CD4-positive, alpha-beta memory T cell (primary cell): ENCODE measurements around the gene CYP27A1. TPM values are rescaled to one million over a fixed set of nuclear protein-coding genes. Genes with fewer than 3 reads are reported as not detected.

Experiments used
- CTCF ChIA-PET: fragments of 350-600 bp; sonication (Branson Sonifier 250); formaldehyde crosslinking; loops from one replicate; lab custom pipeline; 2021; ENCODE audit warnings: inconsistent platforms; ENCODE audit not compliant: partially characterized antibody; lab: Charles Lee
- POLR2A ChIA-PET: fragments of 350-600 bp; sonication (Branson Sonifier 250); formaldehyde crosslinking; loops from one replicate; lab custom pipeline; 2021; ENCODE audit not compliant: partially characterized antibody; lab: Charles Lee
- DNase-seq, 5 donors: peaks; one replicate each; pipeline versions ENCODE4 v3.0.0 to v3.0.0-alpha.2; 2020 to 2022; ENCODE audit warnings: mixed read lengths in 1 of 5
- H3K27ac ChIP-seq: one replicate; pipeline ENCODE4 v1.7.0; 2013; ENCODE audit warnings: low read depth, low read length
- H3K27me3 ChIP-seq: 2 replicates; pipeline ENCODE4 v1.7.0; 2013; ENCODE audit warnings: mild to moderate bottlenecking, low read length, moderate library complexity; ENCODE audit not compliant: insufficient read depth
- H3K36me3 ChIP-seq: 2 replicates; pipeline ENCODE4 v1.7.0; 2013; ENCODE audit warnings: mild to moderate bottlenecking, low read length, moderate library complexity; ENCODE audit not compliant: insufficient read depth
- H3K4me1 ChIP-seq: 2 replicates; pipeline ENCODE4 v1.7.0; 2013; ENCODE audit warnings: mild to moderate bottlenecking, low read length, moderate library complexity; ENCODE audit not compliant: insufficient read depth
- H3K4me3 ChIP-seq, 2 donors: one replicate each; pipeline ENCODE4 v1.7.0; 2013; ENCODE audit warnings: low read length in 2 of 2, mild to moderate bottlenecking in 1 of 2
- H3K9me3 ChIP-seq, 2 donors: one replicate each; pipeline ENCODE4 v1.7.0; 2013; ENCODE audit warnings: low read length in 2 of 2, control low read depth in 1 of 2; ENCODE audit not compliant: control insufficient read depth in 1 of 2
- H3K27ac Mint-ChIP-seq, 7 donors: one replicate each; pipeline ENCODE4 v1.8.0; 2020 to 2021; ENCODE audit warnings: mixed read lengths in 7 of 7, mild to moderate bottlenecking in 6 of 7, inconsistent platforms in 3 of 7, moderate library complexity in 3 of 7
- H3K27me3 Mint-ChIP-seq, 2 donors: one replicate each; pipeline ENCODE4 v1.8.0; 2020 to 2021; ENCODE audit warnings: mixed read lengths in 2 of 2
- H3K36me3 Mint-ChIP-seq, 2 donors: one replicate each; pipeline ENCODE4 v1.8.0; 2020 to 2021; ENCODE audit warnings: mixed read lengths in 2 of 2, inconsistent platforms in 1 of 2, mild to moderate bottlenecking in 1 of 2
- H3K4me1 Mint-ChIP-seq, 4 donors: one replicate each; pipeline ENCODE4 v1.8.0; 2020 to 2021; ENCODE audit warnings: mixed read lengths in 4 of 4, mild to moderate bottlenecking in 1 of 4
- H3K4me3 Mint-ChIP-seq, 8 donors: one replicate each; pipeline ENCODE4 v1.8.0; 2020 to 2021; ENCODE audit warnings: mixed read lengths in 8 of 8, mild to moderate bottlenecking in 7 of 8, moderate library complexity in 6 of 8, inconsistent platforms in 3 of 8
- H3K9me3 Mint-ChIP-seq, 8 donors: one replicate each; pipeline ENCODE4 v1.8.0; 2020 to 2021; ENCODE audit warnings: mixed read lengths in 8 of 8, mild to moderate bottlenecking in 5 of 8, inconsistent platforms in 3 of 8, moderate library complexity in 1 of 8
- intact Hi-C: fragments of 100-400 bp; cut with micrococcal nuclease; formaldehyde crosslinking; loops from one replicate; pipeline ENCODE4 v1.15.1; 2023
- polyA plus RNA-seq, 2 donors: library from polyadenylated mRNA; unstranded; fragments of 300-500 nt; fragmentation: Illumina TruSeq; gene quantifications; one replicate each; pipeline ENCODE4 v1.2.3, GENCODE V29; 2021
- total RNA-seq, 2 experiments: library from RNA; stranded (reverse); gene quantifications; one replicate each; pipeline ENCODE4 v1.2.3, GENCODE V29; 2021

CYP27A1 gene
- total and polyA plus RNA-seq, 4 experiments from 2014 or later: 0.15 to 8.1 (median 7.2) TPM; not detected in 1

- peaks cover 8 to 24% (median 13%) of the 10 kb centered on the region in 4 donors for H3K4me1 Mint-ChIP-seq
- CTCF ChIA-PET: interaction anchor here (0.7 to 9.3 kb wide), 4 partner anchors 21 to 125 kb away, joined by 3 to 91 read pairs (median 12); partner anchors contain the start of gene WNT10A
- intact Hi-C loops: no loop called here
- Histone ChIP-seq H3K27me3 (peaks cover 33% of the 10 kb centered on the region), H3K9me3 (no peaks in the 10 kb centered on the region), H3K36me3 (no peaks in the 10 kb centered on the region), H3K4me1 (peaks cover 15% of the 10 kb centered on the region), H3K4me3 (no peak overlapping the region), H3K27ac (no peak overlapping the region)
- H3K9me3 Mint-ChIP-seq: no peaks in the 10 kb centered on the region
- H3K36me3 Mint-ChIP-seq: no peaks in the 10 kb centered on the region
- H3K27me3 Mint-ChIP-seq: peaks cover 46 to 68% of the 10 kb centered on the region in 2 donors
- no peak overlapping the region for H3K27ac Mint-ChIP-seq
- POLR2A ChIA-PET: no interaction called here
- peak overlapping the region in 1 of 8 donors; percentile 13 for H3K4me3 Mint-ChIP-seq
- no peak for DNase-seq
These were observed 73.6 kb downstream of the CYP27A1 start for GRCh38 chr2:218855305-218856166.

GRCh38 chr2:218856167-218856895, 74.4 kb downstream of the CYP27A1 start:
- Mint-ChIP-seq H3K4me1 (peaks cover 13 to 32% (median 19%) of the 10 kb centered on the region in 4 donors), H3K27me3 (peaks cover 47 to 70% of the 10 kb centered on the region in 2 donors), H3K9me3 (no peaks in the 10 kb centered on the region), H3K4me3 (no peak overlapping the region), H3K36me3 (no peaks in the 10 kb centered on the region), H3K27ac (peak overlapping the region in 1 of 7 donors; percentile 51)
- Histone ChIP-seq H3K4me1 (peaks cover 22% of the 10 kb centered on the region), H3K4me3 (no peak overlapping the region), H3K27me3 (peaks cover 41% of the 10 kb centered on the region), H3K27ac (no peak overlapping the region), H3K36me3 (no peaks in the 10 kb centered on the region), H3K9me3 (no peaks in the 10 kb centered on the region)
- intact Hi-C loops: no loop called here
- no peak for DNase-seq
- ChIA-PET CTCF (interaction anchor here (1.8 to 9.3 kb wide), 3 partner anchors 20 to 41 kb away, joined by 6 to 91 read pairs (median 18); partner anchors contain the start of gene WNT10A), POLR2A (no interaction called here)

GRCh38 chr2:218856896-218857243, 74.9 kb downstream of the CYP27A1 start:
- Mint-ChIP-seq H3K4me1 (peaks cover 13 to 38% (median 20%) of the 10 kb centered on the region in 4 donors), H3K27me3 (peaks cover 52 to 75% of the 10 kb centered on the region in 2 donors), H3K9me3 (no peaks in the 10 kb centered on the region), H3K36me3 (no peaks in the 10 kb centered on the region), H3K27ac (no peak overlapping the region), H3K4me3 (no peak overlapping the region)
- Histone ChIP-seq H3K4me3 (no peak overlapping the region), H3K36me3 (no peaks in the 10 kb centered on the region), H3K27me3 (peaks cover 42% of the 10 kb centered on the region), H3K9me3 (no peaks in the 10 kb centered on the region), H3K27ac (no peak overlapping the region), H3K4me1 (peaks cover 22% of the 10 kb centered on the region)
- CTCF ChIA-PET: interaction anchor here (2.4 kb wide), 1 partner anchor 19 kb away, joined by 10 read pairs; no protein-coding TSS in a partner anchor
- no peak for DNase-seq
- POLR2A ChIA-PET: no interaction called here
- intact Hi-C loops: no loop called here

GRCh38 chr2:218857371-218858137, 75.6 kb downstream of the CYP27A1 start:
- Histone ChIP-seq H3K27me3 (peaks cover 42% of the 10 kb centered on the region), H3K4me1 (peaks cover 22% of the 10 kb centered on the region), H3K9me3 (no peaks in the 10 kb centered on the region), H3K36me3 (no peaks in the 10 kb centered on the region), H3K27ac (no peak overlapping the region), H3K4me3 (no peak overlapping the region)
- Mint-ChIP-seq H3K4me1 (peaks cover 13 to 38% (median 20%) of the 10 kb centered on the region in 4 donors), H3K27ac (no peak overlapping the region), H3K36me3 (no peaks in the 10 kb centered on the region), H3K27me3 (peaks cover 53 to 77% of the 10 kb centered on the region in 2 donors), H3K9me3 (no peaks in the 10 kb centered on the region), H3K4me3 (no peak overlapping the region)
- intact Hi-C loops: no loop called here
- CTCF ChIA-PET: interaction anchor here (0.9 to 2.4 kb wide), 3 partner anchors 12 to 40 kb away, joined by 3 to 11 read pairs (median 10); no protein-coding TSS in a partner anchor
- DNase-seq: no peak
- POLR2A ChIA-PET: no interaction called here

- peak overlapping the region in 1 of 8 donors; percentile 27 for H3K4me3 Mint-ChIP-seq
- Histone ChIP-seq H3K27ac (no peak overlapping the region), H3K36me3 (no peaks in the 10 kb centered on the region), H3K27me3 (peaks cover 42% of the 10 kb centered on the region), H3K4me1 (peaks cover 22% of the 10 kb centered on the region), H3K9me3 (no peaks in the 10 kb centered on the region), H3K4me3 (no peak overlapping the region)
- no peak overlapping the region for H3K27ac Mint-ChIP-seq
- no peaks in the 10 kb centered on the region for H3K9me3 Mint-ChIP-seq
- peaks cover 54 to 79% of the 10 kb centered on the region in 2 donors for H3K27me3 Mint-ChIP-seq
- no peak for DNase-seq
- ChIA-PET CTCF (interaction anchor here (0.9 to 2.4 kb wide), 3 partner anchors 11 to 40 kb away, joined by 3 to 11 read pairs (median 10); no protein-coding TSS in a partner anchor), POLR2A (interaction anchor here (0.6 to 1.4 kb wide), 2 partner anchors 34 to 38 kb away, joined by 3 to 4 read pairs; no protein-coding TSS in a partner anchor)
- H3K36me3 Mint-ChIP-seq: no peaks in the 10 kb centered on the region
- H3K4me1 Mint-ChIP-seq: peaks cover 13 to 38% (median 20%) of the 10 kb centered on the region in 4 donors
- intact Hi-C loops: no loop called here
These were observed 76.1 kb downstream of the CYP27A1 start for GRCh38 chr2:218858138-218858445.

- Mint-ChIP-seq H3K4me3 (peak overlapping the region; percentile 58 to 84 (median 73)), H3K4me1 (peaks cover 13 to 38% (median 19%) of the 10 kb centered on the region in 4 donors), H3K36me3 (no peaks in the 10 kb centered on the region), H3K9me3 (no peaks in the 10 kb centered on the region), H3K27ac (no peak overlapping the region), H3K27me3 (peaks cover 51 to 79% of the 10 kb centered on the region in 2 donors)
- Histone ChIP-seq H3K4me1 (peaks cover 22% of the 10 kb centered on the region), H3K27ac (no peak overlapping the region), H3K36me3 (no peaks in the 10 kb centered on the region), H3K4me3 (no peak overlapping the region), H3K27me3 (peaks cover 38% of the 10 kb centered on the region), H3K9me3 (no peaks in the 10 kb centered on the region)
- CTCF ChIA-PET: interaction anchor here (0.9 to 2.4 kb wide), 3 partner anchors 10 to 39 kb away, joined by 3 to 11 read pairs (median 10); no protein-coding TSS in a partner anchor
- intact Hi-C loops: no loop called here
- DNase-seq: no peak
- POLR2A ChIA-PET: interaction anchor here (0.6 to 1.4 kb wide), 2 partner anchors 34 to 37 kb away, joined by 3 to 4 read pairs; no protein-coding TSS in a partner anchor
These were observed 77.0 kb downstream of the CYP27A1 start for GRCh38 chr2:218858671-218859555.
